ENCODE measurements around the gene RGS7.

Gene RGS7

DNA sequence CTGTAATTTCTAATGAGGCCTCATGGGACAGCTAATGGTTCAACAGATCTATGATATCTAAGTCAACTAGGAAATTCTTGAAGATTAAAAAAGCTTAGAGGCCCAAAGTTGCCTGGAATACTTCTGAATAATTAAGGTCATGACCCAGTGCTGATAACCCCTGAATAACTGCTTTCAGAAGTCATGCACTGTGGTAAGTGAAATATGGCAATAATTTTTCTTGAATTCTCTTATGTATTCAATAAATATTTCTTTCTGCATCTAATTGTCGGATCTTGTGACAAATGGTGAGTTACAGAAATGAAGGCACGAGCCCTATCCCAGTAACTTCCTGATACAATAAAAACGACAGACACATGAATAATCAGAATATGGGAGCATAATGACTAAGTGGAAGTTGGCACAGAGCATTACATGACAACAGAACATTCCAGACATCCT, 525.8 kb downstream of the RGS7 start:
- H3K27ac ChIP-seq = no peak overlapping the region
- TF ChIP-seq, protein P1, sequence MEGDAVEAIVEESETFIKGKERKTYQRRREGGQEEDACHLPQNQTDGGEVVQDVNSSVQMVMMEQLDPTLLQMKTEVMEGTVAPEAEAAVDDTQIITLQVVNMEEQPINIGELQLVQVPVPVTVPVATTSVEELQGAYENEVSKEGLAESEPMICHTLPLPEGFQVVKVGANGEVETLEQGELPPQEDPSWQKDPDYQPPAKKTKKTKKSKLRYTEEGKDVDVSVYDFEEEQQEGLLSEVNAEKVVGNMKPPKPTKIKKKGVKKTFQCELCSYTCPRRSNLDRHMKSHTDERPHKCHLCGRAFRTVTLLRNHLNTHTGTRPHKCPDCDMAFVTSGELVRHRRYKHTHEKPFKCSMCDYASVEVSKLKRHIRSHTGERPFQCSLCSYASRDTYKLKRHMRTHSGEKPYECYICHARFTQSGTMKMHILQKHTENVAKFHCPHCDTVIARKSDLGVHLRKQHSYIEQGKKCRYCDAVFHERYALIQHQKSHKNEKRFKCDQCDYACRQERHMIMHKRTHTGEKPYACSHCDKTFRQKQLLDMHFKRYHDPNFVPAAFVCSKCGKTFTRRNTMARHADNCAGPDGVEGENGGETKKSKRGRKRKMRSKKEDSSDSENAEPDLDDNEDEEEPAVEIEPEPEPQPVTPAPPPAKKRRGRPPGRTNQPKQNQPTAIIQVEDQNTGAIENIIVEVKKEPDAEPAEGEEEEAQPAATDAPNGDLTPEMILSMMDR (conservative IDR thresholded peaks at IDR 0.05) = no peak

- H3K27ac ChIP-seq = no peak overlapping the region
- TF ChIP-seq, protein P1 (conservative IDR thresholded peaks at IDR 0.05) = no peak
Observed at GRCh38 chr1:240829487-240829886, 527.5 kb downstream of the RGS7 start.

DNA sequence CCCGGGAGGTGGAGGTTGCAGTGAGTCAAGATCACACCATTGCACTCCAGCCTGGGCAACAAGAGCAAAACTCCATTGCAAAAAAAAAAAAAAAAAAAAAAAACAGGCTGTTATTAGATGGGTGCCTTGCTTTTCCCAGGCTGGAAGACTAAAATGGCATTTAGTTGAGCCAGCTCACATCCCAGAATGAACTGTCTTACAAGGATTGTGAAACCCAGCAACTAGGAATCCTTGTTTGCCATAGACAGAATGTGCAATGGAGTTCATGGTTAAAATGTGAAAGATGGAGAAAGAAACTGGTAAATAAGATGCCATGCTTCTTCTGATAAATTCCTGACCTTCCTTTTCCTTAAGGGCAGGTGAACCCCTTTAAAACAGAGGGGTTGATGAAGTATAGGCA, 529.2 kb downstream of the RGS7 start:
- H3K27ac ChIP-seq = no peak overlapping the region
- TF ChIP-seq, protein P1 (conservative IDR thresholded peaks at IDR 0.05) = no peak

DNA sequence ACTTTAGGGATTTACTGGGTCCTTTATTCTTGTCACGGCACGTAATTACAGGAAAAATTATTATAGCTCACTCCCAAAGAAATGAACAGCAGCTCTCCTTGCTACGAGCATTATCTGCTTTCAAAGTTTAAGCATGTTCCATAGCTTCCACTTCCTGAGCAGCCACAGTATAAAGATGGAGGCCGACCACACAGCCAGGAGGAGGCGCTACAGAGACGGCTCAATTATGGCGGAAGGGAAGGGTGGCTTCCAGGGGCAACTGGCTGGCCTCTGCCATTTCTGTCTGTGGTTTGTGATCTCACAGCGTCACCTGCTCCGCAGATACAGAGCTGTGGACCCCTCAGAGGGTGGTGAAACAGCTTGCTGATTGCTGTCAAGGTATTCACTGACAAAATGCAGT, 532.8 kb downstream of the RGS7 start:
- TF ChIP-seq, protein P1 (conservative IDR thresholded peaks at IDR 0.05) = no peak
- H3K27ac ChIP-seq = no peak overlapping the region

DNA sequence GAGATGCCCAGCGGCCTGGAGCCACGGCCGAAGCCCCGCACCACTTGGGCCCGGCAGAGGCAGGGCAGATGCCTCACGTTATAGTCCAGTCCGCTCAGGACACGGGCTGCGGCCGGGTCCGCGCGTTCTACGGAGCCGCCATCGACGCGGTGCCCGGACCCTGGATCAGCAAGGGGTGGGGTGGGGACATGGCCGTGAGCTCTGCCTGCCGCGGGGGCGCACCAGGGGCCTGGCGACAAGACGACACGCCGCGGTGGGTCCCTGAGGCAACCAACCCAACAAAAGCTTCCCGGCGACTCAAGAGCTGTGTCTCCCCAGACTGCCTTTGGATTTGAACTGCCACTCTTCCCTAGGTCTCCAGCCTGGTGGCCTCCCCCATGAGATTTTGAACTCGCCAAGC, 533.6 kb downstream of the RGS7 start:
- H3K27ac ChIP-seq = no peak overlapping the region
- TF ChIP-seq, protein P1 (conservative IDR thresholded peaks at IDR 0.05) = no peak

DNA sequence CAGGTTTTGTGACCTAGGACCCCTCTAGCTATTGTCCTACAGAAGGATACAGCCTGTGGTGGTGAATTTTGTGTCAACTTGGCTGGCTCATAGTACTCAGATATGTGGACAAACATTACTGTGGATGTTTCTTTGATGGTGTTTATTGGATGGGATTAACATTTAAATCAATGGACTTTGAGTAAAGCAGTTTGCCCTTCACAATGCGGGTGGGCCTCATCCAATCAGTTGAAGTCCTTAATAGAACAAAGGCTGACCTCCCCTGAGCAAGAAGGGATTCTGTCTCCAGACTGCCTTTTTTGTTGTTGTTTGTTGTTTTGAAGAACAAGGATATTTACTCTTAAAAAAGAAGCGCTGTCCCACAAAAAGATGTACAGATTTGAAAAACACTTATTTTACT, 535.1 kb downstream of the RGS7 start:
- no peak overlapping the region for H3K27ac ChIP-seq
- TF ChIP-seq, protein P1 (conservative IDR thresholded peaks at IDR 0.05) = no peak

DNA sequence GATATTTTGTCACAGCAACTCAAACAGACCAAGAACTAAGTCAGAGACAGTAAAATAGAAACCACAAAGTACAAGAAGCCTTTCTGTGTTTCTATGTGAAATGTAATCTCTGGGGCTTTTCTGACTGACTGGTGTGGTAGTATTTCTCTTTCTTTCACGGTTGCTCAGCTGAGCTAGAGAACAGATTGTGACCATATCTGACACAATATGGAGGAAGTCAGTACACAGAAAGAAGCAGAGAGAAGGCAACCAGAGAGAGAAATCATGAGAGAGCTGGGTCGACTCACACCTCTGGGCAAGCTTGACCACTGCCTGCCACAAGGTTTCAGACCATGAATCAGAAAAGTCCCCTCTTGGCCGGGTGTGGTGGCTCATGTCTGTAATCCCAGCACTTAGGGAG, 536.2 kb downstream of the RGS7 start:
- TF ChIP-seq, protein P1 (conservative IDR thresholded peaks at IDR 0.05) = no peak
- H3K27ac ChIP-seq = no peak overlapping the region

GRCh38 chr1:240816472-240816871, 540.5 kb downstream of the RGS7 start:
- H3K27ac ChIP-seq = no peak overlapping the region
- TF ChIP-seq, protein P1 (conservative IDR thresholded peaks at IDR 0.05) = no peak

All from VCaP (cell line).